Iris pigment epithelial cell (primary cell): ENCODE results near the gene RAB40C.

Experiments used
- DNase-seq: peaks from one replicate; pipeline ENCODE4 v3.0.0-alpha.2; 2011; ENCODE audit warnings: low read depth

RAB40C gene

GRCh38 chr16:668519-669171 lies 78.8 kb downstream of the RAB40C start:
- peak; percentile 39 for DNase-seq

- no peak for DNase-seq
Measured at GRCh38 chr16:669666-670065, 79.8 kb downstream of the RAB40C start.

GRCh38 chr16:670485-671352 lies 80.9 kb downstream of the RAB40C start:
- no peak for DNase-seq

- no peak for DNase-seq
Measured at GRCh38 chr16:671353-672131, 81.7 kb downstream of the RAB40C start.

- DNase-seq: no peak
Measured at GRCh38 chr16:672371-672770, 82.5 kb downstream of the RAB40C start.

GRCh38 chr16:672851-673250 lies 83.0 kb downstream of the RAB40C start:
- no peak for DNase-seq

- no peak for DNase-seq
Measured at GRCh38 chr16:673399-673991, 83.6 kb downstream of the RAB40C start.

GRCh38 chr16:674214-674881 lies 84.5 kb downstream of the RAB40C start:
- no peak for DNase-seq

GRCh38 chr16:674968-675883 lies 85.4 kb downstream of the RAB40C start, which contains the start of gene RHBDL1:
RHBDL1 (plus strand) TSS chr16:675671; CDS start chr16:675791, 120 bp downstream.
- peak; percentile 65 for DNase-seq

GRCh38 chr16:675884-676564 lies 86.2 kb downstream of the RAB40C start:
- DNase-seq: no peak

- DNase-seq: no peak
Measured at GRCh38 chr16:676565-676902, 86.7 kb downstream of the RAB40C start.

GRCh38 chr16:676913-677312 lies 87.0 kb downstream of the RAB40C start:
- DNase-seq: no peak

GRCh38 chr16:677316-678190 lies 87.7 kb downstream of the RAB40C start:
- DNase-seq: no peak

GRCh38 chr16:678209-678857 lies 88.5 kb downstream of the RAB40C start:
- DNase-seq: no peak
